BLaER1 treated with 17β-estradiol and CSF1 and Interleukin-3, amounts not matched to agents 10 nM and 100 nM (cell line): ENCODE data around the gene MYH11.
"Not testable (repeated sequence)": the region's sequence is repeated elsewhere in the genome, so short reads cannot be mapped to it uniquely, and the experiment has no call there.

Experiments used
- H3K27ac ChIP-seq, 11 experiments: shearing (Covaris generic); formaldehyde crosslinking; 2 replicates each; pipeline ENCODE4 v1.8.1; 2022
- H3K27me3 ChIP-seq, 11 experiments: shearing (Covaris generic); formaldehyde crosslinking; 2 replicates each; pipeline ENCODE4 v1.8.1; 2022
- H3K36me3 ChIP-seq, 11 experiments: shearing (Covaris generic); formaldehyde crosslinking; 2 replicates each; pipeline ENCODE4 v1.8.1; 2022
- H3K4me1 ChIP-seq, 10 experiments: shearing (Covaris generic); formaldehyde crosslinking; 2 replicates each; pipeline ENCODE4 v1.8.1; 2022
- H3K4me2 ChIP-seq, 11 experiments: shearing (Covaris generic); formaldehyde crosslinking; 2 replicates each; pipeline ENCODE4 v1.8.1; 2022
- H3K4me3 ChIP-seq, 10 experiments: shearing (Covaris generic); formaldehyde crosslinking; 2 replicates each; pipeline ENCODE4 v1.8.1; 2022
- H3K9ac ChIP-seq, 11 experiments: shearing (Covaris generic); formaldehyde crosslinking; 2 replicates each; pipeline ENCODE4 v1.8.1; 2022
- H3K9me3 ChIP-seq, 11 experiments: shearing (Covaris generic); formaldehyde crosslinking; replicated peaks in 1 of 11; 2 replicates each; pipeline ENCODE4 v1.8.1; 2022
- H4K20me1 ChIP-seq, 11 experiments: shearing (Covaris generic); formaldehyde crosslinking; 2 replicates each; pipeline ENCODE4 v1.8.1; 2022
- Cebpa-rat ChIP-seq, 11 experiments: shearing (Covaris generic); IDR thresholded peaks; 2 replicates each; pipeline ENCODE4 v1.8.1; 2022

MYH11 gene

DNA sequence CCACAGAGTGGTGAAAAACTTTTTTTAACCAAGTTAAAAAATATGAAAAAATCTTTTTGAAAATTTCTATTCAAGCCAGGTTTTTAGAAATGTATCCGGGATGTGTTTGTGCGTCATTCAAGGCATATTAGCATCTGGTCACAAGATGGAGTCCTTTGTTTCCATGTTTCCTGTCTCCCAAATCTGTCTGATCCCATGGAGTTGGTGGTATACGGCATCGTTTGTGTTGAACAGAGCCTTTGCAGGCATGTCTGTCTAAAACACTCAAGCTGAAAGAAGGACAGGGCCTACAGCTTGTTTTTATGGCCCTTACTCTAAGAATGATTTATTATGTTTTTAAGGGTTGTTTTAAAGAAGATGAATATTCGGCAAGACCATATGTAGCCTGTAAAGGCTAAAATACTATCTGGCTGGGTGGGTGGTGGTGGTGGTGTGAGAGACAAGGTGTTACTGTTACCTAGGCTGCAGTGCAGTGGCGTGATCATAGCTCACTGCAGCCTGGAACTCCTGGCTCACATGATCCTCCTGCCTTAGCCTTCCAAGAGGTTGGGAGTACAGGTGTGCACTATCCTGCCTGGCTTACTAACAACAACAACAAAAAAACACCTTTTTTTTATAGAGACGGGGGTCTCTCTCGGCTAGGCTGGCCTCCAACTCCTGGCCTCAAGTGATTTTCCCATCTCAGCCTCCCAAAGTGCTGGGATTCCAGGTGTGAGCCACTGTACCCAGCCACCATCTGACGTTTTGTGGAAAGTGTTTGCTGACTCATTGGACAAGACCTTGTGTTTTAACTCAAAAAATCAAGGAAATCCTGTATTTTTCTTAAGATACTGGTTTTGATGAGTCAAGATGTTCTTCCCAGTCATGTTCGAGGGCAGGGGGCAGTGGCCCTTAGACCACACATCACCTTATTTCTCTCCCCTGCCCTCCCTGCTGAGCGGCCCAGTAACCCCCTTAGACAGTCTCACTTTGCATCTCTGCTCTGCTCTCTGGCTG is 154.6 kb downstream of the MYH11 start:
- Histone ChIP-seq H3K9me3 (no peaks in the 10 kb centered on the region), H4K20me1 (peaks cover 0 to 97% (median 64%) of the 10 kb centered on the region in 11 experiments; a peak in 18 of 22 replicates), H3K4me3 (no peak overlapping the region), H3K9ac (peak overlapping the region in 3 of 11 experiments; percentile 16 to 24 (median 22); a peak in 3 of 22 replicates), H3K27ac (peak overlapping the region in 8 of 11 experiments; percentile 1 to 43 (median 13); a peak in 11 of 22 replicates), H3K4me1 (peaks cover 13 to 38% (median 29%) of the 10 kb centered on the region in 10 experiments), H3K27me3 (no peaks in the 10 kb centered on the region), H3K4me2 (peak overlapping the region in 2 of 11 experiments; percentile 5 to 13; a peak in 1 of 22 replicates), H3K36me3 (peaks cover 79 to 100% (median 99%) of the 10 kb centered on the region in 11 experiments)
- no peak for TF ChIP-seq Cebpa-rat (IDR thresholded peaks at IDR 0.05)

DNA sequence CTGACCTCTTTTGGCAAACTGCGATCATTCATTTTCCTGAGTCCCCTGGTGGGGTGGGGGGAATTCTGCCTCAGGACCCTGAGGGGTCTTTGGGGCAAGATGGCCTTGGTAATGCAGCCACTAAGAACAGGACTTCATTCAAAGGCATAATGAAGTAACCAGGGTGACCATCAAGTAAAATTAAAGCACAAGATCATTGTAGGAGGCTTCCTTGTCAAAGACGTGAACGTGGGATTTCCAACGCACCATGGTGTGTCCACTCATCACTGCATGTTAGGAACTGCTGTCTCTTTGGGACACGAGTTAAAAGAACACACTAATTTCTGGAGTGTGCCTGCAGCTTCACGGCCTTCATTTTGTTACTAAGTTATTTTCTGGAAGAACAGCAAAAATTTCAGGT is 155.5 kb downstream of the MYH11 start:
- Histone ChIP-seq H3K4me2 (no peak overlapping the region), H3K27ac (no peak overlapping the region), H3K4me3 (no peak overlapping the region), H3K36me3 (peaks cover 79 to 100% (median 99%) of the 10 kb centered on the region in 11 experiments), H3K4me1 (peaks cover 13 to 38% (median 29%) of the 10 kb centered on the region in 10 experiments), H3K9me3 (no peaks in the 10 kb centered on the region), H3K9ac (no peak overlapping the region), H3K27me3 (no peaks in the 10 kb centered on the region), H4K20me1 (peaks cover 0 to 97% (median 70%) of the 10 kb centered on the region in 11 experiments; a peak in 18 of 22 replicates)
- TF ChIP-seq Cebpa-rat (IDR thresholded peaks at IDR 0.05) = no peak

DNA sequence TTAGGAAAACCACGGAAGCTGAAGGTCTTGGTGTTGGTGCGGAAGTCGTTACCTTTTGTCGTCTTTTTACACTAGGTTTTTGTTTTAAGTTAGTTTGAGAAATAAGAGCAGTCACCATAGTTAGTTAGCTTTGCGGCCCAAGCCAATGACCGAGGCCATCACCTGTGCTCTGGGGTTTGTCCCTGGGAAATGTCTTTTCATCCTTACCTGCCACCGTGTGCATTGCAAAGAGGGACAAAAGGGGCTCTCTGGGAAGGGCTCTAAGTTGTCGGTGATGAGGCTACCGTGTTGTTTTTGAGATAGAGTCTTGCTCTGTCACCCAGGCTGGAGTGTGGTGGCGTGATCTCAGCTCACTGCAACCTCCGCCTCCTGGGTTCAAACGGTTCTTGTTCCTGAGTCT is 157.0 kb downstream of the MYH11 start:
- Histone ChIP-seq H3K4me3 (no peak overlapping the region), H3K27ac (no peak overlapping the region), H3K9ac (no peak overlapping the region), H3K4me2 (no peak overlapping the region), H3K4me1 (peaks cover 4 to 33% (median 22%) of the 10 kb centered on the region in 10 experiments), H3K36me3 (peaks cover 84 to 100% (median 100%) of the 10 kb centered on the region in 11 experiments), H3K9me3 (no peaks in the 10 kb centered on the region), H3K27me3 (no peaks in the 10 kb centered on the region), H4K20me1 (peaks cover 0 to 100% (median 66%) of the 10 kb centered on the region in 11 experiments; a peak in 18 of 22 replicates)
- no peak for TF ChIP-seq Cebpa-rat (IDR thresholded peaks at IDR 0.05)

- no peak overlapping the region for H3K4me2 ChIP-seq
- peaks cover 0 to 99% (median 79%) of the 10 kb centered on the region in 11 experiments; a peak in 18 of 22 replicates for H4K20me1 ChIP-seq
- no peaks in the 10 kb centered on the region for H3K27me3 ChIP-seq
- H3K4me3 ChIP-seq = no peak overlapping the region
- no peaks in the 10 kb centered on the region for H3K9me3 ChIP-seq
- peaks cover 100% of the 10 kb centered on the region in 11 experiments for H3K36me3 ChIP-seq
- TF ChIP-seq Cebpa-rat (IDR thresholded peaks at IDR 0.05) = no peak
- H3K27ac ChIP-seq = no peak overlapping the region
- H3K4me1 ChIP-seq = no peaks in the 10 kb centered on the region
- no peak overlapping the region for H3K9ac ChIP-seq
Measured at GRCh38 chr16:15694499-15694898, 162.3 kb downstream of the MYH11 start.

DNA sequence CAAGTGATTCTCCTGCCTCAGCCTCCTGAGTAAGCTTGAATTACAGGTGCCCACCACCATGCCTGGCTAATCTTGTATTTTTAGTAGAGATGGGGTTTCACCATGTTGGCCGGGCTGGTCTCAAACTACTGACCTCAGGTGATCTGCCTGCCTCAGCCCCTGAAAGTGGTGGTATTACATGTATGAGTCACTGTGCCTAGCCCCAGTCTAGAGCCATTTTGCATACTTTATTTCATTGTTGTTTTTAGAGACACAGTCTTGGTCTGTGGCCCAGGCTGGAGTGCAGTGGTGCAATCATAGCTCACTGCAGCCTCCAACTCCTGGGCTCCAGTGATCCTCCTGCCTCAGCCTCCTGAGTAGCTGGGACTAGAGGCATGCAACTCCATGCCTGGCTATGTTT is 164.3 kb downstream of the MYH11 start:
- peaks cover 0 to 98% (median 74%) of the 10 kb centered on the region in 11 experiments; a peak in 18 of 22 replicates for H4K20me1 ChIP-seq
- H3K27ac ChIP-seq, H3K4me2 ChIP-seq, H3K4me3 ChIP-seq, H3K27me3 ChIP-seq, H3K9me3 ChIP-seq, H3K4me1 ChIP-seq, H3K9ac ChIP-seq: not testable (repeated sequence)
- H3K36me3 ChIP-seq = peaks cover 100% of the 10 kb centered on the region in 11 experiments

- Histone ChIP-seq H3K36me3 (peaks cover 100% of the 10 kb centered on the region in 11 experiments), H3K9me3 (no peaks in the 10 kb centered on the region), H3K4me1 (no peaks in the 10 kb centered on the region), H3K27me3 (no peaks in the 10 kb centered on the region), H3K27ac (no peak overlapping the region), H3K4me2 (no peak overlapping the region), H4K20me1 (peaks cover 0 to 98% (median 75%) of the 10 kb centered on the region in 11 experiments; a peak in 19 of 22 replicates), H3K4me3 (no peak overlapping the region), H3K9ac (no peak overlapping the region)
- TF ChIP-seq Cebpa-rat (IDR thresholded peaks at IDR 0.05) = no peak
Measured at GRCh38 chr16:15691046-15691445, 165.8 kb downstream of the MYH11 start.

GRCh38 chr16:15690296-15690695 is 166.5 kb downstream of the MYH11 start:
- H3K4me2 ChIP-seq = no peak overlapping the region
- H3K27me3 ChIP-seq = no peaks in the 10 kb centered on the region
- no peak for TF ChIP-seq Cebpa-rat (IDR thresholded peaks at IDR 0.05)
- peaks cover 100% of the 10 kb centered on the region in 11 experiments for H3K36me3 ChIP-seq
- H3K9me3 ChIP-seq = no peaks in the 10 kb centered on the region
- H4K20me1 ChIP-seq = peaks cover 0 to 98% (median 82%) of the 10 kb centered on the region in 11 experiments; a peak in 19 of 22 replicates
- H3K4me3 ChIP-seq = no peak overlapping the region
- no peak overlapping the region for H3K9ac ChIP-seq
- H3K27ac ChIP-seq = no peak overlapping the region
- H3K4me1 ChIP-seq = no peaks in the 10 kb centered on the region

- no peak for TF ChIP-seq Cebpa-rat (IDR thresholded peaks at IDR 0.05)
- H3K36me3 ChIP-seq = peaks cover 100% of the 10 kb centered on the region in 11 experiments
- no peaks in the 10 kb centered on the region for H3K4me1 ChIP-seq
- H4K20me1 ChIP-seq = peaks cover 0 to 96% (median 82%) of the 10 kb centered on the region in 11 experiments; a peak in 19 of 22 replicates
- no peak overlapping the region for H3K4me2 ChIP-seq
- no peaks in the 10 kb centered on the region for H3K9me3 ChIP-seq
- no peak overlapping the region for H3K4me3 ChIP-seq
- no peak overlapping the region for H3K27ac ChIP-seq
- H3K9ac ChIP-seq = no peak overlapping the region
- no peaks in the 10 kb centered on the region for H3K27me3 ChIP-seq
Measured at GRCh38 chr16:15689290-15689689, 167.5 kb downstream of the MYH11 start.

DNA sequence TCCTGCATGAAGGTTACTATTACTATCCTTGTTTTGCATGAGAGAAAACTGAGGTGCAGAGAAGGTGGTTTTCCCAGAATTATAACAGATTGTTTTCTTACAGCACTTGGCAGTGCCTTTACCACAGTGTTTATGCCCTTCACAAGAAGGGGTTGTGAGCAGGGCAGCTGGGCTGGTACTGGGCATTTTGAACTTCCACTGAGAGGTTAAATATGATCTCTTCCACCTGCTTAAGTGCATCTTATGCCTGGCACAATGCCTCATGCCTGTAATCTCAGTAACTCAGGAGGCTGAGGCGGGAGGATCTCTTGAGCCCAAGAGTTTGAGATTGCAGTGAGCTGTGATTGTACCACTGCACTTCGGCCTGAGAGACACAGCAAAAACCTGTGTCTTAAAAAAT is 170.5 kb downstream of the MYH11 start:
- no peaks in the 10 kb centered on the region for H3K27me3 ChIP-seq
- no peak overlapping the region for H3K4me2 ChIP-seq
- no peak for TF ChIP-seq Cebpa-rat (IDR thresholded peaks at IDR 0.05)
- H3K36me3 ChIP-seq = peaks cover 95 to 100% (median 100%) of the 10 kb centered on the region in 11 experiments
- peaks cover 0 to 18% (median 6%) of the 10 kb centered on the region in 10 experiments; a peak in 17 of 20 replicates for H3K4me1 ChIP-seq
- no peak overlapping the region for H3K4me3 ChIP-seq
- H3K27ac ChIP-seq = no peak overlapping the region
- no peaks in the 10 kb centered on the region for H3K9me3 ChIP-seq
- H3K9ac ChIP-seq = no peak overlapping the region
- H4K20me1 ChIP-seq = peaks cover 0 to 79% (median 53%) of the 10 kb centered on the region in 11 experiments; a peak in 18 of 22 replicates
